Measurements from ENCODE around the gene ANKRD33.

ANKRD33 gene

DNA sequence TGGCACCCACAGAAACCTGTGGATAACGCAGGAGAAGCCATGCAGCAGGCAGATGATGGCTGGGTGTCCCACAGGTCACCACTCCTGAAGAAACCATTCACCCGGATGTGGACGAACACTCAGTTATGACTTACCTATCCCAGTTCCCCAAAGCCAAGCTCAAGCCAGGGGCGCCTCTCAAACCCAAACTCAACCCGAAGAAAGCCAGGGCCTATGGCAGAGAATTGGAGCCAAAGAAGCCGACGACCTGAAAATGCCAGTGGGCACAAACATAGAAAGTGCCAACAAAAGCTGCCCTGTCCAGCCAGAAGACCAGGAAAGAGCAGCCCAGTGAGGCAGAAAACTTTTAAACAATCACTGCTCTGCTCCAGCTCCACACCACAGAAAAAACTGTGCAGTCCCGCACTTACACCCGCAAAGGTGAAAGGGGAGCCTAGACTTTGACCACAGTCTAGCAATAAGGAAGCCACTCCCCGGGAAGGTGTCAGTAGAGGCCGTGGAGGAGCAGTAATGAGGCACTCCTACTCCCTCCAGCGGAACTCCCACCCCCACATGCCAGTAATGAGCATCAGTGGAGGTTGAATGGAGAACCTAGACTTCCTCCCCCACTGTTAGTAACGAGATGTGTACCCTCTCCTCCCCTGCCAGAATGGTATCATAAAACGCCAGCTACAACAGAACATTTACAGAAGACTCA is 13.4 kb downstream of the ANKRD33 start:
- TF ChIP-seq, protein P1, sequence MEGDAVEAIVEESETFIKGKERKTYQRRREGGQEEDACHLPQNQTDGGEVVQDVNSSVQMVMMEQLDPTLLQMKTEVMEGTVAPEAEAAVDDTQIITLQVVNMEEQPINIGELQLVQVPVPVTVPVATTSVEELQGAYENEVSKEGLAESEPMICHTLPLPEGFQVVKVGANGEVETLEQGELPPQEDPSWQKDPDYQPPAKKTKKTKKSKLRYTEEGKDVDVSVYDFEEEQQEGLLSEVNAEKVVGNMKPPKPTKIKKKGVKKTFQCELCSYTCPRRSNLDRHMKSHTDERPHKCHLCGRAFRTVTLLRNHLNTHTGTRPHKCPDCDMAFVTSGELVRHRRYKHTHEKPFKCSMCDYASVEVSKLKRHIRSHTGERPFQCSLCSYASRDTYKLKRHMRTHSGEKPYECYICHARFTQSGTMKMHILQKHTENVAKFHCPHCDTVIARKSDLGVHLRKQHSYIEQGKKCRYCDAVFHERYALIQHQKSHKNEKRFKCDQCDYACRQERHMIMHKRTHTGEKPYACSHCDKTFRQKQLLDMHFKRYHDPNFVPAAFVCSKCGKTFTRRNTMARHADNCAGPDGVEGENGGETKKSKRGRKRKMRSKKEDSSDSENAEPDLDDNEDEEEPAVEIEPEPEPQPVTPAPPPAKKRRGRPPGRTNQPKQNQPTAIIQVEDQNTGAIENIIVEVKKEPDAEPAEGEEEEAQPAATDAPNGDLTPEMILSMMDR (IDR thresholded peaks at IDR 0.05; ENCODE audit: control insufficient read depth, extremely low read depth, insufficient read depth), result no peak
- DNase-seq (ENCODE audit: low read depth), result no peak
- H3K4me3 ChIP-seq (ENCODE audit: low read depth, low read length), result no peak overlapping the region

DNA sequence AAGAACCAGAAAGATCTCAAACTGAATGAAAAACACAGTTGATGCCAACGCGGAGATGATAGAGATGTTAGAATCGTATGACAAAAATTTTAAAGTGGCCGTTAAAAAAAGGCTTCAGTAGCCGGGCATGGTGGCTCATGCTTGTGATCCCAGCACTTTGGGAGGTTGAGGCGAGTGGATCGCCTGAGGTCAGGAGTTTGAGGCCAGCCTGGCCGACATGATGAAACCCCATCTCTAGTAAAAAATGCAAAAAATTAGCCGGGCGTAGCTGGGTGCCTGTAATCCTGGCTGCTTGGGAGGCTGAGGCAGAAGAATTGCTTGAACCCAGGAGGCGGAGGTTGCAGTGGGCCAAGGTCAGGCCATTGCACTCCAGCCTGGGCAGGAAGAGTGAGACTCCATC is 14.0 kb downstream of the ANKRD33 start:
- no peak overlapping the region for H3K4me3 ChIP-seq (ENCODE audit: low read depth, low read length)
- no peak for DNase-seq (ENCODE audit: low read depth)
- TF ChIP-seq, protein P1 (IDR thresholded peaks at IDR 0.05; ENCODE audit: control insufficient read depth, extremely low read depth, insufficient read depth), result no peak

DNA sequence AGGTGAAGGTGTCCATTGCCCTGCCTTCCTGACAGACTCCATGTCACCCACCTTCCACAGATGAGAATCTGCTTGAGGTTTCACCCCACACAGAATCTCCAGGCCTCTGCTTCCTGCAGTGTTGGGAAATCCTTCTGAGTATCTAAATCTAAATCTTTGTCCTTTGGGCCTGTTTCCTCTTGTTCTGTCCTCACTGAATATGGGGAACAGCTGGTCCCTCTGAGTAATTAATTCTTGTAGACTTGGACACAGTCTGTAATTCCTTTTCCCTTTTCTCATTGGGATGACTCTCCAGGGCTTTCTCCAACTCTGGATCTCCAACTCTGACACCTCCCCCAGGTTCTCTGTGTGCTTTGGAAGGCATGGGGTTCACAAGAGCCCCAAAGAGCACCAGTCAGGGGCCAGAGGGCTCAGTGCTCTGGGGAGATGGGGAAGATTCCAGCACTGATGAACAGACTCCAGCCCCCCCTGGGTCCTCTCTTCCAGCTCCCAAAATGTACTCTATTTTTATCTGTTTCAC is 17.1 kb downstream of the ANKRD33 start:
- no peak overlapping the region for H3K4me3 ChIP-seq (ENCODE audit: low read depth, low read length)
- DNase-seq (ENCODE audit: low read depth), result no peak
- TF ChIP-seq, protein P1 (IDR thresholded peaks at IDR 0.05; ENCODE audit: control insufficient read depth, extremely low read depth, insufficient read depth), result no peak

DNA sequence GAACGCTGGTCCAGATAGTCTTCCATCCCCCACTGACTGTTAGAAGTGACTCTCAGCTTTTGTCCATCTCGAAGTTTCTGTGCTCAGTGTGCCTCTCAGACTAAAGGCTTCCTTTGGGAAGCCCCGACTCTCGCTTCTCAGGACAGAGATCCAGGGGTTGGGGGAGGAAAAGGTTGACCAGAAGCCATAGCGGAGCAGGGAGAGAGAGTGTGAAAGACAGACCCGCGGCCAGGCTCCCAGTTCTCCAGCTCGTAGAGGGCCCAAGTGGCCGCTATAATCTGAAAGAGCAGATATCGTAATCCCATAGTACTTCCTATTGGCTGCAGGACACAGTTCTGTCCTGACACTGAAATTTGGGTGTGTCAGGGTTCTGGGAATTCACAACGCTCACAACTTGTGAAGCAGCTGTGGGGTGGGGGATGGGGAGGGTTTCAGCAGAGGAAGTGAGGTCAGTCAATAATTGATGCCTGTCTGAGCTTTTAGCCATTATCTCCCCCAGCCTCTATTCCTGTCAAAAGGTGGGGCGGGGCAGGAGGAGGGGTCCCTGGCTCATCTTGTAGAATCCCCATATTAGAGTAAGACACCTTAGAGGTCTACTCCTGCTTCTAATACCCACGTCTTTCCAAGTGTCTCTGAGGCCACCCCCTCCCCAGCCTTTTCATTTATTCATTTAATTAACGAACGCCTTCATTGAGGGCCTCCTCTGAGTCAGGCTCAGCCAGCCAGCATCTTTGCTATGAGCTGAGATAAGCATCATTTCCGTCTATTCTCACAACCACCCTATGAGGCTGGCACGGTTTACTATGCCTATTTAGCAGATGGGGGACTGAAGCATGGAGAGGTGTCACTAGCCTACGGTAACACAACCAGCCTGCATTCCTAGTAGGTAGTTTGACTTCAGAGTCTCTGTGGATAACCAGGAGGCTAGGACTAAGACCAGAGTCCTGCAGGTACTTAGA is 17.8 kb downstream of the ANKRD33 start:
- no peak for DNase-seq (ENCODE audit: low read depth)
- H3K4me3 ChIP-seq (ENCODE audit: low read depth, low read length), result no peak overlapping the region
- TF ChIP-seq, protein P1 (IDR thresholded peaks at IDR 0.05; ENCODE audit: control insufficient read depth, extremely low read depth, insufficient read depth), result no peak

DNA sequence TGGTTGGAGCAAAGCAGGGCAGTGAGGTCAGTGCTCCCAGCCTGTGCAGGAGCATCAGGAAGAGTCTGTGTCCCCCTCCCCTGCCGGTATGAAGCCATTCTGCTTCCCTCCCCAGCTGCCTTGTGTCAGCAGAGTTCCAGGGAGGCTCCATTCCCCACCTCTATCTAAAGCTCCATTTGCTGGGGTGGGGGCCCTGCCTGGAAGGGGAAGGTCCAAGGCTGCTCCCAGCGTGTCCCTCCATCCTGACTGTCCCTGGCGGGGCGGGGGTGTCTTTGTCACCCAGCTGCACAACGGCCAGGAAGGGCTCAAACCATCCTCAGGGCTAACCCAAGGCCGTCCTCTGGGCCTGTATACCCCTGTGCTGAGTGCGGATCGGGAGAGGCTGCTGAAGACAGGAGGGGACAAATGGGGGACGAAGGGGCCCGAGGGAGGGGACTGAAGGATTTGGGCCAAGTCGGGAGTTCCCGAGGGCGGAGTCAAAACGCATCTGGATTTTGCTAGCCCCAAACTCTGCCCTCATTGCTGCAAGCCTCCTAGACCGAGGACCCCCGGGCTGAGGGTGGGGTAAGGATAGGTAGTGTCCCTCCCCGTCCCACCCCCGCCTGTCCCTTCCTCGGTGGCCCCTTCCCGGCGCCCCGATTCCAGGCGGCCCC is 18.7 kb downstream of the ANKRD33 start:
- no peak overlapping the region for H3K4me3 ChIP-seq (ENCODE audit: low read depth, low read length)
- no peak for DNase-seq (ENCODE audit: low read depth)
- TF ChIP-seq, protein P1 (IDR thresholded peaks at IDR 0.05; ENCODE audit: control insufficient read depth, extremely low read depth, insufficient read depth), result no peak

DNA sequence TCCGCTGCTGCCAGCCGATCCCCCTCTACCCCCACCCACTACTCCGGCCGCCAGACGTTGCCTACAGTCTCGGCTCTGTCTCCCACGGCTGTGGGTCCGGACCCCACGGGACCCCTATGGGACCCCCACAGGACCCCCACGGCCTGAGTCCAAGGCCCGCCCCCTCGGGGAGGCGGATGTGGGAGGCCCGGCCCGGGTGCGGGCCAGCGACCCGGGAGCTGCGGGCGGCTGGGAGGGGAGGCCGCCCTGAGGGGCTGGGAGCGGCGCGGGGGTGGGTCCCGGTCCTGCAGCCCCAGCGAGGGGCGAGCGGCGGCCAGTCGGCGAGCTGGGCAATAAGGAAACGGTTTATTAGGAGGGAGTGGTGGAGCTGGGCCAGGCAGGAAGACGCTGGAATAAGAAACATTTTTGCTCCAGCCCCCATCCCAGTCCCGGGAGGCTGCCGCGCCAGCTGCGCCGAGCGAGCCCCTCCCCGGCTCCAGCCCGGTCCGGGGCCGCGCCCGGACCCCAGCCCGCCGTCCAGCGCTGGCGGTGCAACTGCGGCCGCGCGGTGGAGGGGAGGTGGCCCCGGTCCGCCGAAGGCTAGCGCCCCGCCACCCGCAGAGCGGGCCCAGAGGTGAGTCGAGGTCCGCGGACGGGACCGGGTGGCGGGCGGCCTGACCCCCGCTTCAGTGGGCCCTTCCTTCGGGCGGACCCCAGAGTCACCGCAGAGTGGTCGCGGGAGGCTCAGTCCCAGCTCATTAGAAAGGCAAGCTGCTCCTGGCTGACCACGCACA is 19.4 kb downstream of the ANKRD33 start, which contains the start of gene ACVRL1:
Gene ACVRL1, plus strand, starts transcription at position 422 of the 773 bp plus-strand sequence. CDS start 4,971 bp downstream, outside the sequence.
- DNase-seq (ENCODE audit: low read depth), result no peak
- no peak within 1 kb of the TSS for H3K4me3 ChIP-seq (ENCODE audit: low read depth, low read length)

More for the DNA sequence above, 19.4 kb downstream of the ANKRD33 start, which contains the start of gene ACVRL1:
- TF ChIP-seq, protein P1 (IDR thresholded peaks at IDR 0.05; ENCODE audit: control insufficient read depth, extremely low read depth, insufficient read depth), result no peak

Data from LNCaP clone FGC (cell line).